ENCODE results near the gene CNGB1.
"Not testable (repeated sequence)": the region's sequence is repeated elsewhere in the genome, so short reads cannot be mapped to it uniquely, and the experiment has no call there.

CNGB1 gene

GRCh38 chr16:57949595-57950238 lies 21.2 kb downstream of the CNGB1 start:
- DNase-seq = no peak

GRCh38 chr16:57949013-57949412 lies 21.9 kb downstream of the CNGB1 start:
- DNase-seq = no peak

DNA sequence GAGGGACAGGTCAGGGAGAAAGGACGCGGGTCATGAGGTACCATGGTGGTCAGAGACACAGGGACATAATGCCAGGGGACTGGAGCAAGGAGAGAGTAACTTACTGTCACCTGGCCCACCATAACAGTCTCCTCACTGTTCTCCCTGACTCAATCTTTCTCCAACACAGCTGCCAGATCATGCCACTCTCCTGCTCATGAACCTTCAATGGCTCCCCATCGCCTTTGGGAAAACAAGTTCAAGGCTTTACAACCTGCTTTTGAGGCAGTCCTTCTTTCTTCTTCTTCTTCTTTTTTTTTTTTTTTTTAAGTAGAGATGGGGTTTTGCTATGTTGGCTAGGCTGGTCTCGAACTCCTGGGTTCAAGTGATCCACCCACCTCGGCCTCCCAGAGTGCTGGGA lies 22.9 kb downstream of the CNGB1 start:
- no peak for DNase-seq

- DNase-seq = no peak
Measured at GRCh38 chr16:57947261-57947660, 23.7 kb downstream of the CNGB1 start.

- DNase-seq = no peak
Measured at GRCh38 chr16:57946181-57946801, 24.6 kb downstream of the CNGB1 start.

GRCh38 chr16:57945740-57946138 lies 25.2 kb downstream of the CNGB1 start:
- DNase-seq = no peak

DNA sequence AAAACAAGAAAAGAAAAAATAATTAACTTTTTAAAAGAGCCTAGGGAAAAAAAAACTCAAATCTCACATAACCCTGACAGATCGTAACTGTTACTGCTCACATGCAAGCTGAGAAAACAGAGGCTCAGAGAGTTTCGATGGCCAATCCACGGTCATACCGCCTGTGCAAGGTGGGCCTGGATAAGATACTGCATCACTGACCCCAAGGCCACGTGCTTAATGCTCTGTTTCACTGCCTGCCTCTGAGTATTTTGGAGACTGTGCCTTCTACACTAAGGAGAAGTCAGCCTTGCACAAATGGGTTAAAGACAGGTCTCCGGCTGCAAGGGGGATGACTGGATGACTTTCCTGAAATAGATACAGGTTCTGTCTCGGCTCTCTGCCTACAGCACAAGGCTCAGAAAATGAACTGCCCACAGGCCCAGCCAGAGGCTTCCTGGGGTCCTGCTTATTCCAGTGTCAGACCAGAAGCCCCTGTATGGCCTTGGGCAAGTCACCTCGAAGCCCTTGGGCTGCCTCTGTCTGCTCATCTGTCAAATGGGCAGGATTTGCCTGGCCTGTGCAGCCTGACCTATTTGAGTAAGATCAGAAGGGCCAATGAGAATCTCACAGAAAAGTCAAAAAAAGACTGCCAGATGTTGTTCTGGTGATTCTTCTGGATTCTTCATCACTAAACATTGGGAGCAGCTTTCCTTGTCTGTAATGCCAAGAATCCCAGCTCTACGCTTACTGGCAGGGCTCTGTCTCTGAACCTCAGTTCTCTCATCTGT lies 25.8 kb downstream of the CNGB1 start:
- no peak for DNase-seq

- not testable (repeated sequence) for DNase-seq
Measured at GRCh38 chr16:57943381-57943780, 27.5 kb downstream of the CNGB1 start.

GRCh38 chr16:57941901-57942300 lies 29.0 kb downstream of the CNGB1 start:
- DNase-seq = not testable (repeated sequence)

DNA sequence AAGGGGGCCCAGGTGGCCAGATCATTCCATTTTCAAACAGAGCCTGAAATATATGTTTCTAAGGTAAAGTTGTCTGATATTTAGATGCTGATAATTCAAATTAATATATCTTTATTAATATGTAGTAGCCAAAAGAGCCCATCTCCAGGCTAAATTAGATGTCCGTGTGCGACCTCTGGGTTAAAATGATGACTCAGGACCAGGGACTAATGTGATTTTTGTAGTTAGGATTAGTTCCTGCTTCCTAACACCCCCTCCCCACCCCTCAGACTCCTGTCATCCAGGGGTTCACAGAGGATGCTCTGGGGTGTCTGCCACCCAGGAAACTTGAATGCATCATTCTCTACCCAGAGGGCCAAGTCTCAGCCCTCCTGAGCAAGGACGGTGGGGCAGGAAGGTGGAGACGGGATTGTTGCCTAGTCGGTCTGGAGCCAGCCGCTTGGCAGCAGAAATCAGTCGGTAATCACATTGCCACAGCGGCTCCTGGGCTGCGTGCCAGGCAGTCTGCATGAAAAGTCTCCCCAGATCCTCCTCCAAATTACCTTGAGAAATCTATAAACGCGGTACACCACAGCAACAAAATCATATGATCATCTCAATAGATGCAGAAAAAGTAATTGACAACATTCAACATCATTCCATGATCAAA lies 29.8 kb downstream of the CNGB1 start:
- no peak for DNase-seq

DNA sequence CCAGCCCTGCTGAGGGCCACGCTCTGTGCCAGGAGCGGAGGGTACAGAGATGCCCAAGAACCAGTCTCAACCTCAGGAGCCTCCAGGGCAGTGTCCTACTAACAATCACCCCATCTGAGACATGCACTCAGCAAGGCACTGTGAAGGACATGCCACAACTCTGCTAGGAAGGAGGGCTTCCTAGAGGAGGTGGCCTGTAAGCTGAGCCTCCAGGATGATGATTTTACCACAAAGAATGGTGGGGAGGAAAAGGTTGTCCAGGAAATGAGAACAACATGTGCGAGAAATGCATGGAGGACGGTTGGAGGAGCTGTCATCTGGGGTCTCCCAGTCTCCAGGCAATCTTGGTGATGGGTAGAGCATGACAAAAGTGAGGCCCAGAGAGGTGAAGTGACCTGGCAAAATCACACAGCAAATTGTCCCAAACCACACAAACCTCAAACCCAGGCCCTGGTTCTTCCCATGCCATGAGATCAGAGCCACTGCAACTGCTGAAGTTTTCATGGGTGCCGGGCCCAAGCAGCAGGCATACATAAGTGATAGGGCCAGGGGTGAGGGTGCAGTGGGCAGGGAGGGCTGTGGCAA lies 30.5 kb downstream of the CNGB1 start:
- DNase-seq = no peak

DNA sequence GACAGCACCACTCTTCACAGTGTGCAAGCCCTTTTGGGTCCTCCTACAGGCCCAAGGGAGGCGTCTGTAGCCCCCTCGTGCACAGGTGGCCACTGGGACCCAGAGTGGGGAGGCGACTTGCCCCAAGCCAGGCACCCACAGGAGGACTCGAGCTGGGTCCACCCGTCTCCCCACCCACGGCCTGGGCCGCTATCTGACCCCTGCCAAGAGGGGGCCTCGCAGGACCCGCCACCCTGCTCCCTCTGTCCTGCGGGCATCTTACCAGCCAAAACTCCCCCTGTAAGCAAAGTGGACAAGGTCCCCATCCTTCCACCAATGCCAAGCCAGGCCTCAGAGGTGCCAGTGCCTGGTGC lies 31.1 kb downstream of the CNGB1 start:
- DNase-seq = no peak

DNA sequence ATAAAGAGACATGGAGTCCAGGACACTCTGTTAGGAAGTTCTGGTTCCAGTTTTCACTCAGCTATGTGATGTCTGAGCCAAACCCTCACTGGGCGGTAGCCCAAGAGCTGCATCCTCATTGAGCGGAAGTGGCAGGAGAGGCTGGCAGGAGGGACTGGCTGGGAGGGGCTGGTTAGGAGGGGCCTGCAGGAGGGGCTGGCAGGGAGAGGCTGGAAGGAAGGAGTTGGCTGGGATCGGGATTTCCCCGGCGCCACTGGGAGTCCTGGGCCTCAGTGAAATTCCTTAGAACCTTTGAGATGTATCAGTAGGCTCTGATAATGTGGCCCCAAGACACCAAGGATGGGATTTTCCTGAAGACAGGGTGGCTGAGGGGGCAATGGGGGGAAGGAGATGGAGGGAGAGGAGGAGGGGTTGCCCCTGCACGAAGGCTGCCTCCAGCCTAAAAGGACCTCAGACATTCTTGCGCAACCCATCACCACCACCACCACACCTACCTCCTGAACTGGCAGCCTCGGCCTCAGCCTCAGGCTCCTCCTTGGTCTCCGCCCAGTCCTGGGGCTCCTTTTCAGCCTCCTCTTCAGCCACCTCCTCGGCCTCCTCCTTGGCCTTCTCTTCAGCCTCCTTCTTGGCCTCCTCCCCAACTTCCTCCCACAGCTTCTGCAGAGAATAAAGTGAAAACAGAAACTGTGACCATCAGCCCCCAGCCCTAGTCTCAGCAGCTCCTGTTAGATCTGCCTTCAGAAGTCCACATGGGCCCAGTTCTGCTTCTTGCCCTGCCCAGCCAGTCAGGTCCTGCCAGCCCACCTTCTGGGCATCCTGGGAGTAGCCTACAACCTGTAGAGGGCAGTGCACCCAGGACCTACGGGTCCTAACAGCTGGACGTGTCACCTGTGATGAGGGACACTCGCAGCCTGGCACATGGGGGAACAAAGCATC lies 31.7 kb downstream of the CNGB1 start:
- DNase-seq = no peak

- DNase-seq = no peak
Measured at GRCh38 chr16:57938484-57938883, 32.4 kb downstream of the CNGB1 start.

GRCh38 chr16:57937861-57938260 lies 33.1 kb downstream of the CNGB1 start:
- no peak for DNase-seq

DNA sequence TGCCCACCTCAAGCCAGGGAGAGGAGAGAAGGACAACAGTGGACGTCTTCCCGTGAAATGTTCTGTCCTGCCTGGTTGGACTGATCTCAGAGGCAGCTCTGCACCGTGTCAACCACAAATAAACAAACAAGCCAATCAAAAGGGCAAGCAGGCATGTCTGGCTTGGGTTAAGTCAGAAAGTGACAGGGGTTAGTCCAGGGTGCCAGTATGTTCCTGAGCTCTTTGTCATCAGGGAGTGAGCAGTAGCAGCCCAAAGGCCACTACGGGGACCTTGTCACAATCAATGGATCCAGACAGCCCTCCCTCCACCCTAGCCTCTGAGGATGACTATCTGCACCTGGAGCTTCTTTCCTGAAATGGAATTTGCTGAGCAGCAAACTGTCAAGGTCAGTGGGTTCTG lies 35.0 kb downstream of the CNGB1 start:
- DNase-seq = no peak

- DNase-seq = no peak
Measured at GRCh38 chr16:57930533-57930932, 40.4 kb downstream of the CNGB1 start.

DNA sequence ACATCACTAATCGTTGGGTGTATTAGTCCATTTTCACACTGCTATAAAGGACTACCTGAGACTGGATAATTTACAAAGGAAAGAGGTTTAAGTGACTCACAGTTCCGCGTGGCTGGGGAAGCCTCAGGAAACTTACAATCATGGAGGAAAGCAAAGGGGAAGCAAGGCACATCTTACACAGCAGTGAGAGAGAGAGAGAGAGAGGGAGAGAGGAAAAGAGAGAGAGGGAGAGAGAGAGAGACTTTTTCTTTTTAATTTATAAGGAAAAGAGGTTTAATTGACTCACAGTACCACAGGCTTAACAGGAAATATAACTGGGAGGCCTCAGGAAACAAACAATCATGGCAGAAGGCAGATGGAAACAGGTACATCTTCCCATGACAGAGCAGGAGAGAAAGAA lies 41.7 kb downstream of the CNGB1 start:
- DNase-seq = no peak

DNA sequence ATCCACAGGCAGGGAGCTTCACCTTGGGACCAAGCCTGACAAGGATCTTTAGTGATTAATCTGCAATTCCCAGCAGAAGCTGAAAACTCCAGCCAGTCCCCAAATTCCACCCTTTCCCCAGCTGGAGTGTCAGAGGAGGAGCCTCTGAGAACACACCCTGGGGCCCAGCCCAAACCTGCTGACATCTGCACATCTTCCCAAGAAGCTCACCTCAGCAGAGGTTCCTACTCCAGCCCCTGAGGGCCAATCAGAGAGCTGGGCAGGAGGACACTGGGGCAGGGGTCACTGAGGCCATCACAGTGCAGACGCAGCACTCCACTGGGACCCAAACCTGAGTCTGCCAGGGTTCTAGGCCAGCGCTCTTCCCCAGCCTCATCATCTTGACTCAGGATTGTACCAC lies 44.9 kb downstream of the CNGB1 start:
- DNase-seq = no peak

GRCh38 chr16:57925310-57925709 lies 45.6 kb downstream of the CNGB1 start:
- no peak for DNase-seq

DNA sequence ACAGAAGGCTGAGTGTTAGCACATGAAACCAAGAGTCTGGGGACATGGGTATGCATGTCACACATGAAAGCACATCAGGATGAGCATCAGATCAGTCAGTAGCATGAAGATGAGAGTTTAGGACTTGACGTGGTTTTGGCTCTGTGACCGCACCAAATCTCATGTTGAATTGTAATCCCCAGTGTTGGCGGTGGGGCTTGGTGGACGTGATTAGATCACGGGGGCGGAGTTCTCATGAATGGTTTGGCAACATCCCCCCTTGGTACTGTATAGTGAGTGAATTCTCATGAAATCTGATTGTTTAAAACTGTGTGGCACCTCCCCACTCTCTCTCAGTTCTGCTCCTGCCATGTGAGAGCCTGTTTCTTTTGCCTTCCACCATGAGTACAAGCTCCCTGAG lies 46.4 kb downstream of the CNGB1 start:
- no peak for DNase-seq

GRCh38 chr16:57923841-57924240 lies 47.1 kb downstream of the CNGB1 start:
- no peak for DNase-seq

Measured in CD4-positive, alpha-beta T cell treated with Interleukin-17A for 1 hour (primary cell).